Vagina (tissue), 2 donors: ENCODE data around the gene PLEKHG4B.

Experiments
- CTCF ChIP-seq, 3 experiments: fragments of 450-650 bp in 2 of 3; fragments of 200-600 bp in 1 of 3; sonication (generic) in 1 of 3; IDR thresholded peaks; one replicate each; pipeline ENCODE4 v1.5.1; 2017 to 2019; ENCODE audit warnings: antibody characterized with exemption in 3 of 3, mild to moderate bottlenecking in 2 of 3, moderate library complexity in 2 of 3
- POLR2A ChIP-seq, 2 donors: fragments of 450-650 bp; IDR thresholded peaks; one replicate each; pipeline ENCODE4 v1.6.1; 2017; ENCODE audit warnings: antibody characterized with exemption in 2 of 2, mild to moderate bottlenecking in 2 of 2, moderate library complexity in 2 of 2
- POLR2AphosphoS5 ChIP-seq, 2 donors: sonication (generic); formaldehyde crosslinking; IDR thresholded peaks; one replicate each; pipeline ENCODE4 v1.9.0; 2017; ENCODE audit warnings: antibody characterized with exemption in 2 of 2, mild to moderate bottlenecking in 2 of 2, low read depth in 1 of 2; ENCODE audit not compliant: insufficient read depth in 1 of 2

- no peak for TF ChIP-seq CTCF (IDR thresholded peaks at IDR 0.05)
- no peak for TF ChIP-seq POLR2AphosphoS5 (IDR thresholded peaks at IDR 0.05; ENCODE audit: insufficient read depth in 1 of 2, low read depth in 1 of 2)
- no peak for TF ChIP-seq POLR2A (IDR thresholded peaks at IDR 0.05)
Measured at GRCh38 chr5:196350-196749, 104.4 kb downstream of the PLEKHG4B start.
